Measurements from ENCODE around the gene OTX1.

DNA sequence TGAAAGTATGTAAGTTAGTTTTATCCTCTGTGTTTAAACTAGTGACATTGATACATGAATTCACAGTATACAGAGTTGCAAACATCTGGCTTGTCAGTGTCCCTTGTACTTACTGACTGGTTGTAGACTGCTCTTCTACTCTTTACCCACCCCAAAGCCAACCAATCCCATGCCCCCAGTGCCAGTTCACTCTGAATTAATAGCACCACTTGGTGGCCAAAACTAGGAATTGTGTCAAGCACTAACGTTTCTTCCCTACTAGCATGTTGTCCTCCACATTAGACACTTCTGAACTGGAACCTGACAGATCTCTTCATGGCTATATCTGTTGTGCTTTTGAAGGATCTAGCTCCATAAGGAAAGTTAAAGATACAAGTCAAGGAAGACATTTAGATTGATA lies 27.2 kb upstream of the OTX1 start:
- TF ChIP-seq TAF1 (IDR thresholded peaks at IDR 0.05; ENCODE audit: borderline replicate concordance, insufficient read depth, low read length), result no peak
- TF ChIP-seq POLR2AphosphoS5 (IDR thresholded peaks at IDR 0.05; ENCODE audit: low read depth, low read length), result no peak
- no peak for TF ChIP-seq REST (IDR thresholded peaks at IDR 0.05; ENCODE audit: insufficient read depth in 1 of 2, low read depth in 2 of 2, low read length in 2 of 2)
- TF ChIP-seq SIN3A (IDR thresholded peaks at IDR 0.05; ENCODE audit: borderline replicate concordance, insufficient read depth, low read length), result no peak
- no peak for TF ChIP-seq FOXP2 (optimal IDR thresholded peaks at IDR 0.05; ENCODE audit: borderline replicate concordance, extremely low read depth, extremely low read length, insufficient read depth)

Measured in PFSK-1 (cell line).